ENCODE data around the gene ASTN2.

GRCh38 chr9:116422119-116422979, 992.5 kb downstream of the ASTN2 start:
- TF ChIP-seq CTCF (IDR thresholded peaks at IDR 0.05) (no peak), POLR2A (IDR thresholded peaks at IDR 0.05) (no peak)
